Nucleus accumbens (tissue), 56 donors: ENCODE measurements around the gene EMILIN2.
A peak's percentile ranks its signal among the peaks of the same experiment; 100 is the strongest.
"Not testable (repeated sequence)": the region's sequence is repeated elsewhere in the genome, so short reads cannot be mapped to it uniquely, and the experiment has no call there.

ENCODE experiments used
- DNase-seq, 56 donors: peaks; one replicate each; lab custom pipeline; 2025; lab: John Stamatoyannopoulos, UW

The EMILIN2 gene

DNA sequence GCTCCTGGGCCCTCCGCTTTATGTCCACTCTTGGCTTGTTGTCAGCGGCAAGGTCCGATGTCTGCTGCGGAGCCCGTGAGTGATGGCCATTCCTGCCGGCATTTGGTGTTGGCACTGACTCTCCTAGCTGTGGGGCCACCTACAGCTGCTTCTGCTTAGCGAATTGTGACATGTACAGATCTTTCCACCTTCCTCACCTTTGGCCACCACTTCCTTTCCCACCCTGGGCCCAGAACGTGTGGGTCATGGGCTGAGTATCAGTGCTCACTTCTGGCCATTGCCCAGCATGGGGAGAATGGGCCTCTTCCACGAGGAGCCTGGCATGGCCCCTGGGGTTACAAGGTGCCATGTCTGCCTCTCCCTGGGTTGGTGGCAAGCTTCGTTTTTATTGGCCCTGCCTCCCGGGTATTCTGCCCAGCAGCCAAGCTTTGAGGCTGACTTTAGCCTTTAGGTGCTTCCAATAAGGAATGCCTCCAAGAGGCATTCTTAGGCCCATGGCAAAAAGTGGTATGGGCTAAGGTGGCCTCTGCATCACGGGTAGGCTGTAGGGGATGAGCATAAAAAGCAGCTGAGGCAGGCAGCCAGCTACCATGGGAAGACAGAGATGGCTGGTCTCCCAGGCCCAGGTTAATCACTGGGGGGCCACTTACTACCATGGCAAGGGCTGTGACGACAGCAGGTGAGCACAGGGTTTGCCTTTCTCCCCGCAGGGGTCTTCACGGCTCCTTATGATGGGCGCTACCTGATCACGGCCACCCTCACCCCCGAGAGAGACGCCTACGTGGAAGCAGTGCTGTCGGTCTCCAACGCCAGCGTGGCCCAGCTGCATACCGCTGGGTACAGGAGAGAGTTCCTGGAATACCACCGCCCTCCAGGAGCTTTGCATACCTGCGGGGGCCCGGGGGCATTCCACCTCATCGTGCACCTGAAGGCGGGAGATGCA lies 65.8 kb downstream of the EMILIN2 start:
- DNase-seq: no peak

- DNase-seq: no peak
Measured at GRCh38 chr18:2913398-2914005, 66.7 kb downstream of the EMILIN2 start.

GRCh38 chr18:2914185-2914880 lies 67.5 kb downstream of the EMILIN2 start:
- DNase-seq: peak in 3 of 56 donors; percentile 9 to 22 (median 18)

GRCh38 chr18:2914881-2915240 lies 68.1 kb downstream of the EMILIN2 start:
- no peak for DNase-seq

GRCh38 chr18:2915486-2915885 lies 68.7 kb downstream of the EMILIN2 start:
- not testable (repeated sequence) for DNase-seq

GRCh38 chr18:2916184-2916583 lies 69.4 kb downstream of the EMILIN2 start:
- DNase-seq: no peak

DNA sequence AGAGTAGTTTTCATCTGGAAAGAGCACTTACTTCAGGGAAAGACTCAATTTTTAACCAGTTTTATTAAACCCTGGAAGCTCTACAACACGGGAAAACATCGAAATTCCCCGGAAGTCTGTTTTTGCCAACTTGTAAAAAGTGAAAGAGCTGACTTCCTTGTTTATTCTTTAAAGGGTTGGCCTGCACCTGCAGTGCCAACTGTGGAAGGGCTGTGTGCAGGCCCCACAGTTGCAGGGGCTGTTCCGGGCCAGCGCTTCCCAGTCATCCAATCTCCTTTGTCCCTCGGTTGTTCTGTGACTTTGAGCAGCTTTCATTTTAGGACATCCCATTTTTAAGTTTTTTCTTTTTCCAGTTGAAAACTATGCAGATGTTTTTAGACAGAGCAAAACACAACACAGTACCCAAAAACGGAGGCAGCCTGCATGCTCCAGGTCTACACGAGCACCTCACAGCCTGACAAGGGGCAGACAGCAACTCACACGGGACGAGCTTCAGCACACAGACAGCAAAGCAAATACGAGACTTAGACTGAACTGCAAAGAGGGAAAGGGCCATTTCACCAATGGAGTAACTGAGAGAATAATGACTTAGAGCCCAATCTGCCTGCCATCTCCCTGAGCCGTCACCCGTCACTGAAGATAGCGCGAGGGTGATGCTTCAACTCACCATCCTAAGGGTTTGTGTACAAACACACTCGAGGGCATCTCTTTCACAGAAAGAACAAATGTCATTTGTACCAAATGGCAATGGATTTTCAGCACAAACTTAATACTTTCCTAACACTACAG lies 70.6 kb downstream of the EMILIN2 start:
- peak in 4 of 56 donors; percentile 11 to 29 (median 18) for DNase-seq

- no peak for DNase-seq
Measured at GRCh38 chr18:2918761-2919550, 72.2 kb downstream of the EMILIN2 start.

GRCh38 chr18:2919600-2919999 lies 72.8 kb downstream of the EMILIN2 start:
- no peak for DNase-seq

DNA sequence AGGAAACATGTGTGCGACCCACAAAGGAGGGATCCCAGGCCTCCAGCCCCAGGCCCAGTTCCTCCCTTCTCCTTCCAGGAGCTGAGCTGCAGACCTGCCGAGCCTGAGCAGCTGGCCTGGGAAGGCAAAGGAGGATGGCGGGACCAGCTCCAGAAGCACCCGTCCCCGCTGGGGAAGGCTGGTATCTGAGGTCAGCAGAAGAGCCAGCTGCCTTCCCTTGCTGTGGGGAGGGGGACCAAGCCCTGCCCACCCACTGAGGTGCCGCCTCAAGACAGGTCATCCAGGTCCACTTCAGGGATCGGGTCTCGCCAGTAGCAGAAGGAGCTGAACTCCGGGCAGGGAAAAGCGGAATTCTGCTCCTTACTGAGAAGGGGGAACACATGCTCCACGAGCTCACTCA lies 73.2 kb downstream of the EMILIN2 start:
- DNase-seq: no peak

DNA sequence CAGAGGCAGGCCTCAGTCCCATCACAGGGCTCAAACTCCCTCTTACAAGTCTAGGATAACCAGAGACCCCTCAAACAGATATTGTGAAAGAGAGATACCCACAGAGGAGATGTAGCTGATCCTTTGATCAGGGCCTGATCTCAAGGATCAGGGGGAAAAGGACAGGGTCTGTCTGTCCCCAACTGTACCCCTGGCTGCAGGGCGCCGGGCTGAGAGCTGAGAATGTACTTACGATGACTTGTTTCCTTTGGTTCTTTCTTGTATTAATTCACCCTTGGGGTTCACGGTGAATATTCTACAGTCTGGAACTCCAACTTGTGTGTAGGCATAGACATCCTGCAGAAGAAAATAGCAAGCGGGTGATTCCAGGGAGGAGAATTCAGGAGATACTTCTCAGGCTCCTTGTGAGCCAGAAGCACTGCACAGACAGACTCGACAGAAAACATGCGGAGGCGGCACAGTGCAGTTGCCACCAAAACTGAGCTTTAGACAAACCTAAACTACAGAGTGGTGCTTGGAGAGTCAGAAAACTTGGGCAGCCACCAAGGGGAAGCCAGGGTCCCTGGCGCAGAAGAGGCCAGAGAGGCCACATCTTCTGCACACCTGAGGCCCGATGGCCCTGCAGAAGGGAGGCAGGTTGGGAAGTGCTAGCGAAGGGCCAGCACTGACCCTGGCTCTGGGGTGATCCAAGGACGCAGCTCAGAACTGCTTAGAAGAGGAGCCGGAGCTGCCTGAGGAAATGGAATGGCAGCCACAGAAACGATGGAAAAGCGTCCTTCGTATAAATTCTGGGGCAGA lies 73.9 kb downstream of the EMILIN2 start:
- DNase-seq: no peak

- no peak for DNase-seq
Measured at GRCh38 chr18:2921778-2922177, 75.0 kb downstream of the EMILIN2 start.

- DNase-seq: no peak
Measured at GRCh38 chr18:2923464-2923863, 76.7 kb downstream of the EMILIN2 start.

GRCh38 chr18:2924920-2925319 lies 78.1 kb downstream of the EMILIN2 start:
- DNase-seq: no peak

DNA sequence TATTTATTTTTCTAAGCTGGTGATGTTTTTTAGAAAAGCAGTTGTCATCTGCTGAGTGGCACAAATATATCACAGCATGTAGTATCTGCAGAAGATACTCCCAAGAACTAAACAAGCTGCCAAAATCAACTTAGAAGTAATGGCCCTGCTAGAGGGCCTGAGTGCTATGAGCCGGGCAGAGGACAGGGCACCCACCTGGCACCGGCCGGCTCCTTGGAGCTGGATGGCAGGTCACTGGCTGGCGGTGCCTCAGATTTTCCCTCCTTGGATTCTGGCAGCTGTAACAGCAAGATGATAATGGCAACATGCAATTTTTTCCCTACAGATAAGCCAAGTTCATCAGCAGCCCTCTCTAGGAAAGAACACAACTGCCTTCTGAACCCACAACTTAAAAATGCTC lies 79.7 kb downstream of the EMILIN2 start:
- no peak for DNase-seq

GRCh38 chr18:2927745-2928144 lies 80.9 kb downstream of the EMILIN2 start:
- DNase-seq: no peak

DNA sequence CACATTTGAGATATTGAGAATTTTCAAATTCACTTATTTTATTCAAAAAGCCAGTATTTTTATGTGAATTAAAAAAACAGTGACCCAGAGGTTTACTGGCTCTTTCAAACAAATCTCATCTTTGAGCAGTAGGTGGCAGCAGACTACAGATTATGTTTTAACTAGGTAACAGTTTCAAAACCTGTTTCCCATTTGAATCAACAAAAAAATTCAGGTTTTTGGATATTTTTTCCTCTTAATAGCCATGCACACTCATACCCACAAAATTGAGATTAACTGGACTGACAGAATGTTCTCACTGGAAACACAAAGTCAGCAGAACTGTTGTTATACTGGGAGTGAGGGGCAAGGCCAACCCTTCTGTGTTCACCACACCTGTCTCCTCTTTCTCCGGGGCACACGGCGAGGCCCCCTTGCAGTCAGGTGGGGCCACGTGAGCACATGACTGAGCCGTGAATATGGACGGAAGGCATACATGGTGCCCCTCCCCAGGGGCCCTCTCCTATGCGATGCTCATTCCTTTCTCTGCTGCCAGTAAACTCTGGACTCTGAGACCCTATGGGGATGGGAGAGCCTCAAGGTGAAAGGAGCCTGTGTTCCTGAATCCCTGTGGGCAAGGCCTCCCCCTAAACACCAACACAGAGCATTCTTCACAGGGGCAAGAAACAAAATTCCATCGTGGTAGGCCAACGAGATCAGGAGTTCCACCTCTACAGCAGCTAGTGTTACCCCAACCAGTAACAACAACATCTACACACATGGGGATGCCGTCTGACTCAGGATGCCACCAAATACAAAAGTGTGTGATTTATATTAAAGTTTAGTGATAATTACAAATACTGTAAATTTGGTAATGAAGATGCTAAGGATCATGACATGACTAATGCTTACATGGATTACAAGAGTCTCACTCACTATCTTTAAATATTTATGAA lies 85.7 kb downstream of the EMILIN2 start:
- peak in 4 of 56 donors; percentile 29 to 48 (median 32) for DNase-seq

DNA sequence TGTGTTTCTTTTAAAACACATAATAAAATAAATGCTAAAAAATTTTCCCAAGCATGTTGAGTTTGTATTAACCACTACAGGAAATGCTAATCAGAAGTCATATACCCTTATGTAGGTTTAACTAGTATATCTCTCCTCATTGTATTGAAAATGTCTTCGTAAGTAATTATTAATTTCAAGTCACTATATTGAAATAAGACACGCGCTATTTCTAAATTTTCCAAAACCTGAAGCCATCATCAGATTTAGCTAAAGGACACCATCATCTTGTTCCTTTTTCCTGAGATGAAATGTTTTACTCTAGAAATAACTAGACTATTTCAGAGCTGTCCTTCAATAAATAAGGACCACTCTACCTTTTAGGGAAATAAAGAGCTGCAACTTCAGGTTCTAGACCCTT lies 87.2 kb downstream of the EMILIN2 start:
- no peak for DNase-seq
